ENCODE results near the gene MGAT5. TPM values are rescaled to one million over a fixed set of nuclear protein-coding genes. Genes with fewer than 3 reads are reported as not detected.

Gene MGAT5
- total and polyA plus RNA-seq, 3 experiments from 2014 or later = 6.4 to 42.4 (median 40.9) TPM

GRCh38 chr2:134421556-134422328 lies 167.9 kb downstream of the MGAT5 start:
- Histone ChIP-seq H3K9me3 (ENCODE audit: low read length) (no peaks in the 10 kb centered on the region), H3K27ac (ENCODE audit: low read depth, low read length) (no peak overlapping the region), H3K4me1 (ENCODE audit: insufficient read depth, low read length) (no peaks in the 10 kb centered on the region), H3K27me3 (ENCODE audit: insufficient read depth, low read length, poor library complexity, severe bottlenecking) (no peaks in the 10 kb centered on the region), H3K4me3 (ENCODE audit: low read length) (no peak overlapping the region), H3K36me3 (ENCODE audit: insufficient read depth, low read length) (peaks cover 20% of the 10 kb centered on the region)
- ChIA-PET POLR2A (no interaction called here), CTCF (interaction anchor here (1.2 to 1.5 kb wide), 3 partner anchors 176 to 303 kb away, joined by 3 to 4 read pairs (median 4); no protein-coding TSS in a partner anchor)
- Mint-ChIP-seq H3K36me3 (peaks cover 0 to 82% (median 27%) of the 10 kb centered on the region in 3 donors), H3K4me1 (peaks cover 2 to 12% (median 4%) of the 10 kb centered on the region in 3 donors), H3K27me3 (no peaks in the 10 kb centered on the region), H3K27ac (peak overlapping the region in 1 of 8 donors; percentile 47), H3K9me3 (no peaks in the 10 kb centered on the region), H3K4me3 (no peak overlapping the region)
- DNase-seq = no peak

GRCh38 chr2:134425724-134426496 lies 172.0 kb downstream of the MGAT5 start:
- no peak overlapping the region for H3K4me3 Mint-ChIP-seq
- H3K36me3 ChIP-seq (ENCODE audit: insufficient read depth, low read length) = peaks cover 43% of the 10 kb centered on the region
- no peaks in the 10 kb centered on the region for H3K4me1 ChIP-seq (ENCODE audit: insufficient read depth, low read length)
- H3K27me3 ChIP-seq (ENCODE audit: insufficient read depth, low read length, poor library complexity, severe bottlenecking) = no peaks in the 10 kb centered on the region
- peaks cover 2 to 12% (median 4%) of the 10 kb centered on the region in 3 donors for H3K4me1 Mint-ChIP-seq
- no peaks in the 10 kb centered on the region for H3K9me3 Mint-ChIP-seq
- H3K27ac Mint-ChIP-seq = peak overlapping the region in 4 of 8 donors; percentile 14 to 85 (median 78)
- H3K9me3 ChIP-seq (ENCODE audit: low read length) = no peaks in the 10 kb centered on the region
- H3K4me3 ChIP-seq (ENCODE audit: low read length) = no peak overlapping the region
- H3K27me3 Mint-ChIP-seq = no peaks in the 10 kb centered on the region
- no peak overlapping the region for H3K27ac ChIP-seq (ENCODE audit: low read depth, low read length)
- H3K36me3 Mint-ChIP-seq = peaks cover 0 to 92% (median 28%) of the 10 kb centered on the region in 3 donors
- ChIA-PET CTCF (interaction anchor here (0.9 kb wide), 1 partner anchor 9 kb away, joined by 3 read pairs; no protein-coding TSS in a partner anchor), POLR2A (no interaction called here)
- no peak for DNase-seq

GRCh38 chr2:134426721-134427120 lies 172.8 kb downstream of the MGAT5 start:
- peaks cover 51% of the 10 kb centered on the region for H3K36me3 ChIP-seq (ENCODE audit: insufficient read depth, low read length)
- no peaks in the 10 kb centered on the region for H3K27me3 ChIP-seq (ENCODE audit: insufficient read depth, low read length, poor library complexity, severe bottlenecking)
- no peaks in the 10 kb centered on the region for H3K4me1 ChIP-seq (ENCODE audit: insufficient read depth, low read length)
- Mint-ChIP-seq H3K27ac (peak overlapping the region in 1 of 8 donors; percentile 28), H3K27me3 (no peaks in the 10 kb centered on the region), H3K4me1 (peaks cover 2 to 12% (median 4%) of the 10 kb centered on the region in 3 donors), H3K36me3 (peaks cover 0 to 95% (median 28%) of the 10 kb centered on the region in 3 donors), H3K4me3 (no peak overlapping the region), H3K9me3 (no peaks in the 10 kb centered on the region)
- H3K27ac ChIP-seq (ENCODE audit: low read depth, low read length) = no peak overlapping the region
- H3K4me3 ChIP-seq (ENCODE audit: low read length) = no peak overlapping the region
- DNase-seq = no peak
- ChIA-PET CTCF (interaction anchor here (0.9 to 1.0 kb wide), 2 partner anchors 9 to 309 kb away, joined by 3 read pairs; no protein-coding TSS in a partner anchor), POLR2A (no interaction called here)
- H3K9me3 ChIP-seq (ENCODE audit: low read length) = no peaks in the 10 kb centered on the region

- DNase-seq = no peak
- no peak overlapping the region for H3K4me3 ChIP-seq (ENCODE audit: low read length)
- H3K4me1 ChIP-seq (ENCODE audit: insufficient read depth, low read length) = no peaks in the 10 kb centered on the region
- H3K9me3 Mint-ChIP-seq = no peaks in the 10 kb centered on the region
- no peak overlapping the region for H3K27ac ChIP-seq (ENCODE audit: low read depth, low read length)
- no peaks in the 10 kb centered on the region for H3K27me3 ChIP-seq (ENCODE audit: insufficient read depth, low read length, poor library complexity, severe bottlenecking)
- H3K36me3 Mint-ChIP-seq = peaks cover 0 to 97% (median 27%) of the 10 kb centered on the region in 3 donors
- CTCF ChIA-PET = interaction anchor here (1.1 kb wide), 1 partner anchor 21 kb away, joined by 3 read pairs; no protein-coding TSS in a partner anchor
- peaks cover 2 to 9% (median 2%) of the 10 kb centered on the region in 3 donors for H3K4me1 Mint-ChIP-seq
- POLR2A ChIA-PET = no interaction called here
- peaks cover 32% of the 10 kb centered on the region for H3K36me3 ChIP-seq (ENCODE audit: insufficient read depth, low read length)
- peak overlapping the region in 2 of 8 donors; percentile 18 to 72 for H3K27ac Mint-ChIP-seq
- no peak overlapping the region for H3K4me3 Mint-ChIP-seq
- no peaks in the 10 kb centered on the region for H3K27me3 Mint-ChIP-seq
- no peaks in the 10 kb centered on the region for H3K9me3 ChIP-seq (ENCODE audit: low read length)
These were observed 176.0 kb downstream of the MGAT5 start for GRCh38 chr2:134429886-134430285.

- peaks cover 45% of the 10 kb centered on the region for H3K36me3 ChIP-seq (ENCODE audit: insufficient read depth, low read length)
These were observed 178.1 kb downstream of the MGAT5 start for GRCh38 chr2:134431838-134432434.

GRCh38 chr2:134432435-134432883 lies 178.6 kb downstream of the MGAT5 start:
- Histone ChIP-seq H3K4me1 (ENCODE audit: insufficient read depth, low read length) (no peaks in the 10 kb centered on the region), H3K27me3 (ENCODE audit: insufficient read depth, low read length, poor library complexity, severe bottlenecking) (no peaks in the 10 kb centered on the region), H3K9me3 (ENCODE audit: low read length) (no peaks in the 10 kb centered on the region), H3K27ac (ENCODE audit: low read depth, low read length) (no peak overlapping the region), H3K4me3 (ENCODE audit: low read length) (no peak overlapping the region), H3K36me3 (ENCODE audit: insufficient read depth, low read length) (peaks cover 46% of the 10 kb centered on the region)
- no peak overlapping the region for H3K4me3 Mint-ChIP-seq
- peaks cover 0 to 1% of the 10 kb centered on the region in 2 donors for H3K27me3 Mint-ChIP-seq
- no peak for DNase-seq
- peaks cover 0 to 95% (median 23%) of the 10 kb centered on the region in 3 donors for H3K36me3 Mint-ChIP-seq
- H3K9me3 Mint-ChIP-seq = no peaks in the 10 kb centered on the region
- peak overlapping the region in 4 of 8 donors; percentile 0 to 48 (median 20) for H3K27ac Mint-ChIP-seq
- H3K4me1 Mint-ChIP-seq = no peaks in the 10 kb centered on the region
- CTCF ChIA-PET = no interaction called here
- POLR2A ChIA-PET = no interaction called here

More at GRCh38 chr2:134431838-134432434, 178.1 kb downstream of the MGAT5 start:
- no peaks in the 10 kb centered on the region for H3K9me3 Mint-ChIP-seq
- H3K27me3 Mint-ChIP-seq = peaks cover 0 to 1% of the 10 kb centered on the region in 2 donors
- no peak overlapping the region for H3K4me3 ChIP-seq (ENCODE audit: low read length)
- peaks cover 0 to 96% (median 27%) of the 10 kb centered on the region in 3 donors for H3K36me3 Mint-ChIP-seq
- no peaks in the 10 kb centered on the region for H3K4me1 Mint-ChIP-seq
- ChIA-PET CTCF (no interaction called here), POLR2A (no interaction called here)
- H3K27ac Mint-ChIP-seq = peak overlapping the region in 4 of 8 donors; percentile 0 to 48 (median 28)
- no peaks in the 10 kb centered on the region for H3K4me1 ChIP-seq (ENCODE audit: insufficient read depth, low read length)
- H3K9me3 ChIP-seq (ENCODE audit: low read length) = no peaks in the 10 kb centered on the region
- DNase-seq = no peak
- H3K4me3 Mint-ChIP-seq = no peak overlapping the region
- no peaks in the 10 kb centered on the region for H3K27me3 ChIP-seq (ENCODE audit: insufficient read depth, low read length, poor library complexity, severe bottlenecking)
- H3K27ac ChIP-seq (ENCODE audit: low read depth, low read length) = no peak overlapping the region

GRCh38 chr2:134433469-134433868 lies 179.6 kb downstream of the MGAT5 start:
- peaks cover 0 to 89% (median 21%) of the 10 kb centered on the region in 3 donors for H3K36me3 Mint-ChIP-seq
- Histone ChIP-seq H3K9me3 (ENCODE audit: low read length) (no peaks in the 10 kb centered on the region), H3K4me3 (ENCODE audit: low read length) (no peak overlapping the region), H3K27me3 (ENCODE audit: insufficient read depth, low read length, poor library complexity, severe bottlenecking) (no peaks in the 10 kb centered on the region), H3K4me1 (ENCODE audit: insufficient read depth, low read length) (no peaks in the 10 kb centered on the region), H3K36me3 (ENCODE audit: insufficient read depth, low read length) (peaks cover 36% of the 10 kb centered on the region), H3K27ac (ENCODE audit: low read depth, low read length) (no peak overlapping the region)
- ChIA-PET CTCF (interaction anchor here (0.7 kb wide), 1 partner anchor 1033 kb away, joined by 3 read pairs; no protein-coding TSS in a partner anchor), POLR2A (interaction anchor here (0.7 kb wide), 1 partner anchor 227 kb away, joined by 4 read pairs; no protein-coding TSS in a partner anchor)
- DNase-seq = no peak
- H3K4me3 Mint-ChIP-seq = no peak overlapping the region
- H3K27me3 Mint-ChIP-seq = peaks cover 0 to 1% of the 10 kb centered on the region in 2 donors
- H3K4me1 Mint-ChIP-seq = peaks cover 0 to 3% (median 0%) of the 10 kb centered on the region in 3 donors
- H3K27ac Mint-ChIP-seq = peak overlapping the region in 2 of 8 donors; percentile 30 to 35
- no peaks in the 10 kb centered on the region for H3K9me3 Mint-ChIP-seq

All from CD8-positive, alpha-beta memory T cell (primary cell).